Upper lobe of left lung (tissue), 4 donors: ENCODE results near the gene WDR31.

Experiments used
- EP300 ChIP-seq, 4 donors: sonication (generic); formaldehyde crosslinking; IDR thresholded peaks; one replicate each; pipeline ENCODE4 v1.5.1; 2017; ENCODE audit warnings: antibody characterized with exemption in 4 of 4, control low read depth in 2 of 4
- POLR2A ChIP-seq, 4 donors: fragments of 450-650 bp; IDR thresholded peaks; one replicate each; pipeline ENCODE4 v1.5.1; 2016 to 2017; ENCODE audit warnings: antibody characterized with exemption in 4 of 4, mild to moderate bottlenecking in 2 of 4
- TF ChIP-seq, protein P1 (sequence below), 6 experiments: fragments of 450-650 bp in 4 of 6; fragments of 200-600 bp in 2 of 6; sonication (generic) in 2 of 6; IDR thresholded peaks; one replicate each; pipeline ENCODE4 v1.5.1; 2016 to 2019; ENCODE audit warnings: antibody characterized with exemption in 6 of 6

DNA sequence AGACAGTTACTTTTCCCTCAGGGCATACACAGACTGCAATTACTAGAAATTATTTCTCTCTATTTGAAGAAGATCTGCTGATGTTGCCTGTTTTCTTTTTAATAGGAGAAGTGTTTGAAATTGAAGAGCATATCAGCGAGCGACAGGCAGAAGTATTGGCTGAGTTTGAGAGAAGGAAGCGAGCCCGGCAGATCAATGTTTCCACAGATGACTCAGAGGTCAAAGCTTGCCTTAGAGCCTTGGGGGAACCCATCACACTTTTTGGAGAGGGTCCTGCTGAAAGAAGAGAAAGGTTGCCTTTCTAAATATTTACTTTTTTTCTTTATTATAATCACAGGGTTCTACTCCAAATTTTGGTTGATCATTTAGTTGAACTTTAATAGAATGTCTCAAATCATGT lies 61.2 kb downstream of the WDR31 start:
- TF ChIP-seq, protein P1, sequence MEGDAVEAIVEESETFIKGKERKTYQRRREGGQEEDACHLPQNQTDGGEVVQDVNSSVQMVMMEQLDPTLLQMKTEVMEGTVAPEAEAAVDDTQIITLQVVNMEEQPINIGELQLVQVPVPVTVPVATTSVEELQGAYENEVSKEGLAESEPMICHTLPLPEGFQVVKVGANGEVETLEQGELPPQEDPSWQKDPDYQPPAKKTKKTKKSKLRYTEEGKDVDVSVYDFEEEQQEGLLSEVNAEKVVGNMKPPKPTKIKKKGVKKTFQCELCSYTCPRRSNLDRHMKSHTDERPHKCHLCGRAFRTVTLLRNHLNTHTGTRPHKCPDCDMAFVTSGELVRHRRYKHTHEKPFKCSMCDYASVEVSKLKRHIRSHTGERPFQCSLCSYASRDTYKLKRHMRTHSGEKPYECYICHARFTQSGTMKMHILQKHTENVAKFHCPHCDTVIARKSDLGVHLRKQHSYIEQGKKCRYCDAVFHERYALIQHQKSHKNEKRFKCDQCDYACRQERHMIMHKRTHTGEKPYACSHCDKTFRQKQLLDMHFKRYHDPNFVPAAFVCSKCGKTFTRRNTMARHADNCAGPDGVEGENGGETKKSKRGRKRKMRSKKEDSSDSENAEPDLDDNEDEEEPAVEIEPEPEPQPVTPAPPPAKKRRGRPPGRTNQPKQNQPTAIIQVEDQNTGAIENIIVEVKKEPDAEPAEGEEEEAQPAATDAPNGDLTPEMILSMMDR (IDR thresholded peaks at IDR 0.05): no peak
- TF ChIP-seq POLR2A (IDR thresholded peaks at IDR 0.05) (no peak), EP300 (IDR thresholded peaks at IDR 0.05) (no peak)
